CD4-positive, alpha-beta T cell treated with Interleukin-10 for 1 hour (primary cell): Measurements from ENCODE around the gene ACTR2.
"Not testable (repeated sequence)": the region's sequence is repeated elsewhere in the genome, so short reads cannot be mapped to it uniquely, and the experiment has no call there.

Source experiments
- DNase-seq: peaks from one replicate; pipeline ENCODE4 v3.0.0-alpha.2; 2020

The ACTR2 gene

GRCh38 chr2:65314801-65315441, 87.3 kb downstream of the ACTR2 start:
- DNase-seq, result no peak

GRCh38 chr2:65316072-65316471, 88.4 kb downstream of the ACTR2 start:
- DNase-seq, result no peak

DNA sequence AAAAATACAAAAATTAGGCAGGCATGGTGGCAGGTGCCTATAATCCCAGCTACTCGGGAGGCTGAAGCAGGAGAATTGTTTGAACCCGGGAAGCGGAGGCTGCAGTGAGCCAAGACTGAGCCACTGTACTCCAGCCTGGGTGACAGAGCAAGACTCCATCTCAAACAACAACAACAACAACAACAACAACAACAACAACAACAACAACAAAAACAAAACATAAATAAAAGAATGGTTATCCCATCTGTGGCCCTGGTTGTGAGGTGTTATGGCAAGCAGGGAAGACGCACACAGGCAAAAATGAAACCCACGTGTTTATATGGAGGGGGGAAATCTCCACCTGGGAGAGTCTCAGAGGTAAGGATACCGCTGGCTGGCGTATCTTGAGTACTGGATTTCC, 89.7 kb downstream of the ACTR2 start:
- not testable (repeated sequence) for DNase-seq

DNA sequence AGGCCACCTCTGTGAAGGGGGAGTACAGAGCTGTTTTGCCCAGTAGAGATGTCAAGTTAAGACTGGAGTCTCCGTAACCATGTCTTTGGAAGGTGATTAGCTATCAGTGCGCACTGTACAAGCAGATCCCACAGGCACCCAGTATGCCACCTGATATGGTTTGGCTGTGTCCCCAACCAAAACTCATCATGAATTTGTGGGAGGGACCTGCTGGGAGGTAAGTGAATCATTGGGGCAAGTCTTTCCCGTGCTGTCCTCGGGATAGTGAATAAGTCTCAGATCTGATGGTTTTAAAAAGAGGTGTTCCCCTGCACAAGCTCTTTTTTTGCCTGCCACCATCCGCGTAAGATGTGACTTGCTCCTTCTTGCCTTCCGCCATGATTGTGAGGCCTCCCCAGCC, 90.2 kb downstream of the ACTR2 start:
- no peak for DNase-seq

DNA sequence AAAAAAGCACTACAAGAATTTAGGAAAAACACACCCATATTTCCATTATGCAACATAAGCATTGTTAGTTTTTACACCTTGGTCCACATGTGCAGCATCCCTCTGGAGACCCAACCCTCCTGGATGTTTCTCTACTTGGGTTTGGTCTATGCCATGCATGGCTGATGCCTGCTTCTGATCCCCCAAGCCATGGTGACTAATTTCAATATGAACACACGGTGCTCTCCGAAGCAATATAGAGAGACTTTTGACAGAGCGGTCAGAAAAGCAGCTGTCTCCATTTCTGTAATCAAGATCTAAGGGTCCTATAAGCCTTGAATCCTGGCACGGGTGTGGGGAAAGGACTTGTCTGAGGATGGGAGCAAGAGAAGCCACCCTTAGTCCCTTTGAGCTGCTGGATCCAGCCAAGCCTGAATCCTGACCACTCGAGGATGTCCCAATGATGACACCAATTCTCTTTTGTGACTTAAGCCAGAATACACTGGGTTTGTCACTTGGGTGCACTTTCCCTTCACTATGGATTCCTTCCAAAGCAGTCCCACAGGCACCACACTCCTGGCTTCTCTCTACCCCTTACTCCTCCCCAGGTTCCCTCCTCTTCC, 91.5 kb downstream of the ACTR2 start:
- DNase-seq, result no peak

DNA sequence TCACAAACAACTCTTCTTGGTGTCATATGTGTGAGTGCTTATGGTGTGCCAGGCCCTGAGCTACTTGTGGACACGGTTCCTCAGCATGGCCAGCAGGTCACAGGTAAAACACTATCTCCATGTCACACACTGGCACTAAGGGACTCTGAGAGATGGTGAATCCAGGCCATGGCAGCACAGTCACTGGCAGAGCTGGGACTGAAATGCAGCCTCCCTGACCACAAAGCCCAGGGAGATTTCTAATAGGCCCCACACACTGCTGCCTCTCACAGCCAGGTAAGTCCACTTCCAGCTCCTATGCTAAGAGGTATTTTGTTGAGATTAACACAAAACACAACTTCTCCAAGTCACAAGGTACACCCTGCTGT, 92.0 kb downstream of the ACTR2 start:
- DNase-seq, result no peak

- peak; percentile 3 for DNase-seq
These were observed 92.6 kb downstream of the ACTR2 start for GRCh38 chr2:65320042-65320725.
